Measurements from ENCODE around the gene AFF3.

Gene AFF3

GRCh38 chr2:99888617-99889016 lies 253.8 kb downstream of the AFF3 start:
- TF ChIP-seq, protein P1, sequence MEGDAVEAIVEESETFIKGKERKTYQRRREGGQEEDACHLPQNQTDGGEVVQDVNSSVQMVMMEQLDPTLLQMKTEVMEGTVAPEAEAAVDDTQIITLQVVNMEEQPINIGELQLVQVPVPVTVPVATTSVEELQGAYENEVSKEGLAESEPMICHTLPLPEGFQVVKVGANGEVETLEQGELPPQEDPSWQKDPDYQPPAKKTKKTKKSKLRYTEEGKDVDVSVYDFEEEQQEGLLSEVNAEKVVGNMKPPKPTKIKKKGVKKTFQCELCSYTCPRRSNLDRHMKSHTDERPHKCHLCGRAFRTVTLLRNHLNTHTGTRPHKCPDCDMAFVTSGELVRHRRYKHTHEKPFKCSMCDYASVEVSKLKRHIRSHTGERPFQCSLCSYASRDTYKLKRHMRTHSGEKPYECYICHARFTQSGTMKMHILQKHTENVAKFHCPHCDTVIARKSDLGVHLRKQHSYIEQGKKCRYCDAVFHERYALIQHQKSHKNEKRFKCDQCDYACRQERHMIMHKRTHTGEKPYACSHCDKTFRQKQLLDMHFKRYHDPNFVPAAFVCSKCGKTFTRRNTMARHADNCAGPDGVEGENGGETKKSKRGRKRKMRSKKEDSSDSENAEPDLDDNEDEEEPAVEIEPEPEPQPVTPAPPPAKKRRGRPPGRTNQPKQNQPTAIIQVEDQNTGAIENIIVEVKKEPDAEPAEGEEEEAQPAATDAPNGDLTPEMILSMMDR (IDR thresholded peaks at IDR 0.05; ENCODE audit: control insufficient read depth, extremely low read depth, insufficient read depth), result no peak
- no peak overlapping the region for H3K4me3 ChIP-seq (ENCODE audit: low read depth, low read length)
- no peak for DNase-seq (ENCODE audit: low read depth)

GRCh38 chr2:99886418-99886817 lies 256.0 kb downstream of the AFF3 start:
- TF ChIP-seq, protein P1 (IDR thresholded peaks at IDR 0.05; ENCODE audit: control insufficient read depth, extremely low read depth, insufficient read depth), result no peak
- no peak overlapping the region for H3K4me3 ChIP-seq (ENCODE audit: low read depth, low read length)
- DNase-seq (ENCODE audit: low read depth), result no peak

GRCh38 chr2:99883358-99883757 lies 259.0 kb downstream of the AFF3 start:
- DNase-seq (ENCODE audit: low read depth), result no peak
- TF ChIP-seq, protein P1 (IDR thresholded peaks at IDR 0.05; ENCODE audit: control insufficient read depth, extremely low read depth, insufficient read depth), result no peak
- H3K4me3 ChIP-seq (ENCODE audit: low read depth, low read length), result no peak overlapping the region

- TF ChIP-seq, protein P1 (IDR thresholded peaks at IDR 0.05; ENCODE audit: control insufficient read depth, extremely low read depth, insufficient read depth), result no peak
- DNase-seq (ENCODE audit: low read depth), result no peak
- no peak overlapping the region for H3K4me3 ChIP-seq (ENCODE audit: low read depth, low read length)
Observed at GRCh38 chr2:99881901-99882591, 260.3 kb downstream of the AFF3 start.

DNA sequence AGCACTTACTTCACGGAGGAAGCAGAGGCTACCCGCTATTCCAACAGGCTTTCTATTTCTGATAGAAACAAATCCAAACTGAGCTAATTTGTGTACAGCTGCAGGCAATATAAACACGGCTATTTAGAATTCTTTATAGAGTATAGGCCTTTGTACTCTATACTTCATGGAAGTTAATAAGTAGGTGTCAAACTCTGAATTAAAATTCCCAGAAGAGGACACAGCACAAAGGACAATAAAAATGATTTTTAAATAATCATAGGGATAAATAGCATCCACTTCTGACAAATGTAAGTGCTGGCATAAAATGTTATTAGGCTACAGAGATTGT lies 261.5 kb downstream of the AFF3 start:
- H3K4me3 ChIP-seq (ENCODE audit: low read depth, low read length), result no peak overlapping the region
- no peak for DNase-seq (ENCODE audit: low read depth)
- TF ChIP-seq, protein P1 (IDR thresholded peaks at IDR 0.05; ENCODE audit: control insufficient read depth, extremely low read depth, insufficient read depth), result no peak

DNA sequence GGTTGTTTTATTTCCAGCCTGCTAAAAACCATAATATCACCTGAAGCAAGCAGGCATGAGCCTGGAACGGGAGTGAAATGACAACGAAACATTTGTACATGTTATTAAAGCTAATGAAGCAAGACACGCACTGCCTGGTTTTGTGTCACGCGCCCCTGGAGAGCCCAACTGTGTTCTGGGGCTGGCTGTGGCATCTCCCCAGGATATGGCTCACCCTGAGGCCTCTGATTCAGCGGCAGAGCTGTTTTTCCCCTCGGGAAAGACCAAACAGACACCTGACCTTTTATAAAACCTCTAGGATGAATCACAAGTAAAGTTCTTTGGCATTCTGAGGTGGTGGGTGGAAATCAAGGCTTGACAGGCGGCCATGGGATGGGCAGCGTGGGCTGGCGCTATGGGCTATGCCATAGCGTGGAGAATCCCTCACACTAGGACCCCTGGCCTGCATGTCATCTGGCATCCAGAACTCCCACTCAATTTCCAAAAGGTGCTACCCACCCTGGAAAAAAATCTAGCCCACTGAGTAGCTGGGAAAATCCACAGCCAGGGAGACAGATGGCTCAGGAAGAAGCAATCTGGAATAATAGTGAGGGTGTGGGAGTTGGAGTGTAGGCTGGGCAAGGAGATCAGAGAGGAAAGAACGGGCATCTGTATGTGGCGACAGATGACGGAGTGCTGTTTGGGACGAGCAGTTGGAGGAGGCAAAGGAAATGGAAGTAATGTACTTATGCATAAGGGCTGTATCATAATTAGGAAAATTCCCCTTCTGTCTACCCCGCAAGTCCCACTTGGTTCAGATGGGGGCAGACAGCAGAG lies 262.0 kb downstream of the AFF3 start:
- TF ChIP-seq, protein P1 (IDR thresholded peaks at IDR 0.05; ENCODE audit: control insufficient read depth, extremely low read depth, insufficient read depth), result no peak
- no peak overlapping the region for H3K4me3 ChIP-seq (ENCODE audit: low read depth, low read length)
- no peak for DNase-seq (ENCODE audit: low read depth)

All from LNCaP clone FGC (cell line).